NCI-H524 (cell line): ENCODE measurements around the gene EML1.
A peak's percentile ranks its signal among the peaks of the same experiment; 100 is the strongest.

Experiments
- DNase-seq, 2 experiments: peaks; one replicate each; lab custom pipeline; 2025; lab: John Stamatoyannopoulos, UW

EML1 gene

DNA sequence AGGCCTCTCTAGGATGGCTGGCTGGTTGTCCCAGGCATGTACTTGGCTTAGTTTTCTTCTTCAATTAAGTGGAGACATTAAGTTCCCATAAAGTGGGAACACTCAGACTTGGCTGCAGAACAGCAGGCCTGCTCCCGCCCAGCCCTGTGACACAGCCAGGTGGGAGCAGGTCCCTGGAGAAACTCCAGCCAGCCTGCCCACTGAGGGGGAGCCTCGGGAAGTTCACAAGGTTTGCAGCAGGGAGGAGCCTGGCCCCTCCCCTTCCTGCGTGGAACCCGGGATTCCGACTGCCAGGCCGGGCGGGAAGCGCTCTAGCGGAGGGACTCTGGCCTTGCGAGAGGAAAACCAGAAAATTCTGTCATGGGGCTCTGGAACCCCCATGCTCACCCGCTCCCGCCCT lies 173.7 kb downstream of the EML1 start:
- DNase-seq: no peak

DNA sequence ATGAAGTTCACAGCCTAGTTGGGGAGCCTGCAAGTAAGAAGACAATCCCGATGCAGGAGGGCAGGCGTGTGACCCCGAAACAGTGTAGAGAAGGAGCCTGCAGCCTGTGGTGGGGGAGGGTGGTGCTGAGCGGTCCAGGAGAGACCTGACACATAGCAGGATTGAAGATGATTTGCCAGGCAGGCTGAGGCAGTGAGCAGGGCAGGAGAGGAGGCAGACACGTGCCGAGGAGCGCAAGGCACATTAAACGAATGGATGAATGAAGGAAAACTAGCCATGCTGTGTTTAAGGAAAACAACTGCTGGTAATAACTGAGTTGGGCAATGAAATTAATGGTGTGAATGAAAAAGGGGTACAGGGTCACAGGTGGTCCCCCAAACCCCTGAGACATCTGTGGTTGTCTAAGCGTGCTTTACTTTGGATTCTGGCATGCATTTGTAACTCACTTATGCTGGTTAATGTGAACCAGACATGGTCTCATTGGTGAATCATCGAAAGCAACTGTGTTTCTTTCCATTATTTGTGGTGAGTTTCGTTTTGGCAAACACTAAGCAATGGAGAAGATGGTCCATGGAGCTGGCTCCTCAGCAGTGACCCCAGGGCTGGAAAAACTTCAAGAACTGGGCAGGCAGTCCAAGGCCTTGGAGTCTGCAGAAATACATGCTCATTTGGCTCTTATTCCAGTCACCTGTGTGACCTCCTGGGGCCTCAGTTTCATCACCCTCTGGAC lies 175.1 kb downstream of the EML1 start:
- no peak for DNase-seq

DNA sequence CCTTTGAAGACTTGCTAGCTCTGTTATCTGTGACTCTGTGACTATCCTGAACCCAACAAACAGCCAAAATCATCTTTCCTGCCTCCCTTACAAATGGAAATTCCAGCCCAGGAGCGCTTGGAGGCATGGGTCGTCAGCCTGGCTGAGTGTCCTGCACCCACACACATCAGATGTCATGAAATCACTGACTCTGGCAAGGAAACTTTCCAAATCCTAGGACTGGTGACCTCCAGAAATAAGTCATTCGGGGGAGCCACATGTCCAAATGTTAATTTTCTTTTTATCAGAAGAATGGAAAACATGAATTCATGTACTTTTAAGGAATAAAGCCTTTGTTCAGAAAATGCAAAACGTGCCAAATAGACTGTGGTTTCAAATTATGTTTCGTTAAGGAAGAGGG lies 175.7 kb downstream of the EML1 start:
- DNase-seq: no peak

DNA sequence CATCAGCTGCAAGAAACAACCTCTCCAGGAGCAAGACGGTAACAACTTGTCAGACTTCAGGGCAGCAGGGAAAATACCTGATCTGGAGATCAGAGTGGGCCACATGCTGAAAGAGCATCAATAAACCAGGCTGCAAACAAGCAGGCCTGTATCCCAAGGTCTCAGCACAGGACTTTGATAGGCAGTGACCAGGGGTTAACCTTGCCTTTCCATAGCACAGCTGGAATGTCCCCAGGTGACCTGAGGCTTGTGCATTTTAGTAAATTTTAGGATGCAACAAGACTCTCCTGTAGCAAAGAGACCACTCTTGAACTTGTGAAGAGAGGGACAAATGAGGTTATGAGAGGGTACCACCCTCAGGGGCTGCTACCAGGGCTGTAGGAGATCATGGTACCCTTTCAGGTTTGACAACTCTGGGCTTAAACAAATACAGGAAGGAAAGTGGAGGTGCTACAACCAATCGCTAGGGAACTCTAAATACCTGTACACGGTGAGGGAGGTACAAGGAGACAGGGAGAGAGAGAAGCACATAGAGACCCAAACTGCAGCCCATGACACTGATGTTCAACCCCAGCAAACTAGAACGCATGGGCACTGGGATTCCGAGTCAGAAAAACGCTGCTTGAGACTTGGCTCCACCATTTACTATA lies 176.6 kb downstream of the EML1 start:
- DNase-seq: no peak

DNA sequence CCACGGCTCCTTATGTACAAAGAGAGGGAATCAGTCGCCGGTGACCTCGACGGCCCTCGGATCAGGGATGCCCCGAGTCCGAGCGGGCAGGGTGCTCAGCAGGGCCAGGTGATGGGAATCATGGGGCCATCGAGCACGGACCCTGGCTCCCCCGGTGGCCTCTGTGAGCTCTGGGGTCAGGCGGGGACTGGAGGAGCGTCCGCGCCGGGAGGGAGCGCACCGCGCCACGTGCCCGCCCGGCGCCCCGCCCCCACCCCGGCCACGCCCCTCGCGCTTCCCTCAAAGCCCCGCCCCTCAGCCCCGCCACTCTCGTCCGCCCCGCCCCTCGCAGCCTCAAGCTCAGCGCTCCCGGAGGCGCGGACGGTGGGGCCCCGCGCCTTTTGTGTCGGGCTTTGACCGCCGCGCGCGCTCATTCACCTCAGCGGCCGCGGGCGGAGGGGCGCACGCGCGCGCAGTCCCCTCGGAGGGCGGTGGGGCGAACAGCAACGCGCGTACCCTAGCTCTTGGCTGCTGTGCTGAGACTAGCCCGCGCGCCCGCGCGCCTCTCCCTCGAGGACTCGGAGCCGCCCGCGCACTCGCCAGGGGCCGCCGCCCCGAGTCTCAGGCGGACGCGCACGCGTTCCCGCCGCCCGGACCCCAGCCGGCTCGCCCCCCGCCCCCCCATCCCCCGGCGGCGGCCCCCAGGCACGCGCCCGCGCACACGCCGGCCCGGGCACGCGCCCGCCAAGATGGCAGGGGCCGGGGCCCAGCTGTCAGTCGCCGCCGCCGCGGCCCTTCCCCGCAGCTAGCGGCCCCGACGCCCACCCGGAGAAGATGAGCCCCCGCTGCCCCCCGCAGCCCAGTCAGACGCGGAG lies 178.1 kb downstream of the EML1 start:
- DNase-seq: peak; percentile 89 to 94

DNA sequence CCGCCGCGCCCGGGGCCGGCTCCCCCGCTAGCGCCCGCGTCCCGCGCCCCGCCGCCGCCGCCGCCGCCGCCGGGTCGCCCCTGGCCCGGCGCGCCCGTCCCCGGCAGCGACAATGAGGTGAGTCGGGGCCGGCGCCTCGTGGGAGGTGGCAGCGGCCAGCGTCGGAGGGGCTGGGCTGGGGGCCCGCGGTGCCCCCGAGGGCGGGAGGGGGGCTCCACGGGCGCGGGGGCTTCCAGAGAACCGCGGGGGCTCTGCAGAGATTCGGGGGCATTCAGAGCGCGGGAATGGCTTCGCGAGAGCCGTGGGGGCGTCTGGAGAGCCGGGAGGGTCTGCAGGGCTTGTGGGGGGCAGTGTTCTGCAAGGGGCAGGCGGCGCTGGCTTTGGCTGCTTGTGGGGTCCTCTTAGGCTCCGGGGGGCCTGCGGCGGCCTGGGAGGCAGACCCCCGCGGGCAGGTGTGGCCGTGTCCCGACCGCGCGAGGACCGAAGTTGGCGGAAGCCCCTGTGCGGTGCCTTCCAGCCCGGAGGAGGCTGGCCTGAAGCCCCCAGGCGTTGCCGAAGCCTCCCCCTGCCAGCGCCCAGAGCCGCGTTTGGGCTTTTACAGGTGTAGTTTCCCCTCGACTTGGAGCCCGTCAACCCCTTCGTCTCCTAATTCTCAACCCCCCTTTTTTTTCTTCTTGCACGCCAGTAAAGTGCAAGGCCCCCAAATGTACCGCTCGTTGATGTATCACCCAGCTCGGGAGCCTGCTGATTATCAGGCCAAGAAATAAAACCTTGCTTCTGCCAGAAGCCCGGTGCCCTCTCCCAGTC lies 178.9 kb downstream of the EML1 start:
- peak; percentile 31 to 56 for DNase-seq

DNA sequence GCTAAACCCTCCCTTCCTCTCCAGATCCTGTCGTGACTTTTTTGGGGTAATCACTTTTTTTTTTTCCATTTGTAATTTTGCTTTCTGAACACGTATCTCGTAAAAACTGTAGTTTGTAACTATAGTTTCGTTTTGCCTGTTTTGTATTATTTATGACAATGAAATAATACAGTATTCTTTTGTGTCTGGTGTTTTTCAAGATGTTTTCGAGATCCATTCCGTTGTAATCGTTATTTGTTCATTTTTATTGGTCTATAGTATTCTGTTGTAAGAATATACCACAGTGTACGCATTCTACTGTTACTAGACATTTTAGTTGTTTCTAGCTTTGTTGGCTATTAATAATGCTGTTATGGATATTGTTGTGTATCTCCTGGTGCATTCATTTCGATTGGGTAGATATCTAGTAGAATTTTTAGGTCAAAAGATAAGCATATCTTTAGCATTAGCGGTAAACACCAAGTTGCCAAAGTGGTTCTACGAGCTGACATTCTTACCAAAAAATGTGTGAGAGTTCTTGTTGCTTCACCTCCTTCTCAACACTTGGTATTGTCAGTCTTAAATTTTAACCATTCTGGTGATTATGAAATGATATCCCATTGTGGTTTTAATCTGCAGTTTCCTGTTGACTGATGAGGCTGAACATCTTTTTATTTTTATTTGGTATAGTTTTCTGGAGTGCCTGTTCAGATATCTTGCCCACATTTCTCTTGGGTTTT lies 179.7 kb downstream of the EML1 start:
- DNase-seq: no peak

DNA sequence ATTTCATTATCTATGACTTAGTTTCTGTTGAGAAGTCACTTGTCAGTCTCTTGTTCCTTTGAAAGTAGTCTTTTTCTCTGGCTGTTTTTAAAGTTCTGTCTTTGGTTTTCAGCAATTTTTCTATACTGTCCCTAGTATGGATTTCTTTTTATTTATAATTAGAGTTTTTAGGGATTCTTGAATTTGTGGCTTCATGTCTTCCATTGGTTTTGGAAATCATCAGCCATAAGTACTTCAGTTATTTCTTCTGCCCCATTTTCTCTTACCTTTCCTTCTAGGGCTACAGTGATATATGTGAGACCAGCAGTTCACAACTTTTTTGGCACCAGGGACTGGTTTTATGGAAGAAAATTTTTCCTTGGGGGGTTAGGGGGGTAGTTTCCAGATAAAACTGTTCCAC lies 182.0 kb downstream of the EML1 start:
- no peak for DNase-seq

DNA sequence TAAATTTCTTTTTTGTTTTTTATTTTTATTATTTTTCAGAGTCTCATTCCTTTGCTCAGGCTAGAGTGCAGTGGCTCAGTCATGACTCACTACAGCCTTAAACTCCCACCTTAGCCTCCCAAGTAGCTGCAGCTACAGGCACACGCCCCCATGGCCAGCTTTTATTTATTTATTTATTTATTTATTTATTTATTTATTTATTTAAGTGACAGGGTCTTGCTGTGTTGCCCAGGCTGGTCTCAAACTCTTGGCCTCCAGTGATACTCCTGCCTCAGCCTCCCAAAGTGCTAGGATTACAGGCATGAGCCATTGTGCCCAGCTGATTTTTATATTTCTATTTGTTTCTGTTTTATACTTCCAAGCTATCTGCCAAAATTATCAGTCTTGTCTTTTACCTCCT lies 182.8 kb downstream of the EML1 start:
- no peak for DNase-seq

DNA sequence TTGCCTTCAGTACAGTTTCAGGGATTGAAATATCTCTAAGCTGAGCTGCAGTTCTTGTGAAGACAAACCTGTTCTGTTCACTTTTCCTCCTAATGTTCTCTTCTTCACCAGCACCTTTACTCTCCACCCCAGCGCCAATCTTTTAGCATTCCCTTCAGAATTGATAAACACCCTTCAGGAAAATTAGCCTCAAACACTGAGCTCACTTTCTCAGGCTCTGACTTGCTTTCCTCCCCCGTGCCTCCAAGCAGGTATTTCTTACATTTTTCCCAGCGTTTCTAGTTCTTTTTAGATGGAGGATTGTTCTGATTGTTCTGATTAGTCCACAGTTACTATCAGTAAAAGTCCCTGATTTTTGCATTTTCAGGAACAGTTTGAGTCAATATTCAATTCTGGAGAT lies 183.5 kb downstream of the EML1 start:
- no peak for DNase-seq

DNA sequence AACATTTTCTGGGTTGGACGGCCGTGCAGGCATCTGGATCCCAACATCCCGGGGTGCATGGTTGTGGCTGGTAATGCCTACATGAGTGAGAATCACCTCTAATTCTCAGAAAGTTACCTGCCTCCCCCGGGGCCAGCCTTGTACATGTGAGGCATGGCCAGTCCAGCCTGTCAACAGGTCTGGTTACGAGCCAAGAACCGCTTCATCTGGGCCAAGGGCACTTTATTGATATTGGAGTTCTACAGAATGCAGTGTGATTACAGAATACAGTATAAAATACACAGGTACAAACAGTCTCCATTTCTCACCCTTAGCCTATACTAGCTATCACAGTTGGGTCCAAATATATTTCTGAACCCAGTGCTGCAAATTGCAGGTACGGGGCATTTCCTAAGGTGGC lies 187.1 kb downstream of the EML1 start:
- DNase-seq: no peak

DNA sequence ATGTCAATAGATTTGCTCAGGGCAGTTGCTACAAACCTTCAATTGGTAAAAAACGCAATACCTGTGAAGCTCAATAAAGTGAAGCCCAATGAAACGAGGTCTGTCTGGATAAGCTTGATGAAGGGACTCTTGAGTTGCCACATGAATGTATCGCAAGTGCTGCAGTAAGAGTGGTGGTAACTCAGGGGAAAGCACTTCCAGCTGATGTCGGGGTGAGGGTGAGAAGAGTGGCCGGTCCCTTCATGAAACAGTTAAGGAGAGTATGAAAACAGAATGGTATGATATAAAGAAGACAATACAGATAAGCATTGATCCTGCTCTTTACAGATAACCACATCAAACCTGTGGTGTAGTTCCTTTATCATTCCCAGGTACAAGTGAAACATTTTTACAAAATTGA lies 188.6 kb downstream of the EML1 start:
- no peak for DNase-seq

DNA sequence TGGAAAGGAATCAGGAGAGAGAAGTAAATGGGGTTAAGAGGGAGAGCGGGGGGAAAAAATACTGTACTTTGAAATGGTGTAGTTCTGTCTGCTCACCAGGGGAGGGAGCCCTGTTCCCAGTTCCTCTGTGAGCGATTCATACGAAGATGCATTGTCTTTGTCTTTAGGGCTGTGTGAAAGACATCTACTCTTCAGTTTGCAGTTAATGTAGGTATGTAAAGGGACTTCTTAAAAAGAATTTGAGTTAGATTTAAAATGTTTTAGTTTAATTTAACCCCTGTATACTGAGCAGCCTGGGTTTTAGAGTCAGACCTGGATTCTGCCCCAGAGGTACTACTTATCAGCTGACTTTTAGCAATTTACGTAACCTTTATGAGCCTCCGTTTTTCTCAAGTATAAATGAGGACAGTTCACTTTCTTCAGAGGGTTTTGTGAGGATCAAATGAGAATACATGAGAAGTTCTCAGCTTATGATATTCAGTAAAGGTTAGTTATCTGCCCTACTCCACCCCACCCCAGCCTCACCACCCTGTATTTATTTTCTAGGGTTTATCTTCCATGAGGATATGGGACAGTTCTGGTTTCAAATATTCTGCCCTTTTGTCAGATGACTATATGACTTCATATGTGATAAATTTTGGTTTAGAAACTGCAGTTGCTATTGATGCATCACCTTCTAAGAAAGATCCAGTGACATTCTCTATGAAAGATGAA lies 189.5 kb downstream of the EML1 start:
- peak; percentile 40 to 68 for DNase-seq

DNA sequence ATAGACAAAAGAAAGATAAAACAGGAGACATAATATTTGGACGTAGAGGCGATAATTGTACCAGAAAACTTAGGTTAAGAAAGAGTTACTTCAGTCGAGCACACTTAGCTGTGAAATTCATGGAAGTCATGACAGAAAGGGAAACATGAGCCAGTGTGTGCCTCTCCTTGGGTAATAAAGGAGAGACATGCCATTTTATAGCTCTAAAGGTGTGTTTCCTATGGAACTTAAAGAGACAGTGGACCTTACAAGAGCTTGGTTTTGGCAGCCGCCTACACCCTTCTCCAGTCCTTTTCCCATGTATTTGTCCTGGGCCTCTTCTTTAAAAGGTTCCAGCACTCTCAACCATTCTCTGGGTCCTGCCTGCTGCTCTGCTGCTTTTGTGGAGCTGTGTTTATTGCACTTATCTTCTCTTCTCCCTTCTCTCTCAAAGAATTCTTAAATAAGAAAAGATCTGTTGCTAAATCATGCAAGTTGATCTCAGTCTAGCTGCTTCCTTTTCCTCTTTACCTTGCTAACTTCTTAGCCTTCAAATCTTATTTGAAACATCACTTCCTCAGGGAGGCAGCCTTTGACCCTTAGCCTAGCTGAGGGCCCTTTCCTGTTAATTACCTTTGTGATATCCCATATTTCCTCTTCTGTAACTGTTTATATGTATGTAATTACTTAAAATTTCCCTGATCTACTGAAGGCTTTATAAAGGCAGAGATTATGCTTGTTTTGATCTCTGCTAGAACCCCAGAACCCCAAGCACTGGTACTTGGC lies 190.2 kb downstream of the EML1 start:
- no peak for DNase-seq

DNA sequence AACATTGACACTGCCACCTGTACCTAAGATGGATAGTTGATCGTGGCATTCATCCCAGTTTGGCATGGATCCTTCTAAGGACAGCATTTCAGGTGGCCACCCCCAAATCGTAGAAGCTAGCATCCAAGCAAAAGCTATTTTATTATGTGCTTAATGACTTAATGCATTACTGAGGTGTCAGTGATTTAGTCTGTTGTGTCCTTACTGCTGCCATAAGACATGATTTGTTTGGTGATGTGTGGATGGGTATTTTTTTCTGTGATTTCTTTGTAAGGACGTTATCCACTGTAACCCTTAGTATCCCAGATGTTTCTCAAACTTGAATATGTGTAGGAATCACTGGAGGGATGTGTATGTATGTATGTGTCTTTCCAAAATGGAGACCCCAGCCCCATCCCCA lies 190.8 kb downstream of the EML1 start:
- DNase-seq: no peak

DNA sequence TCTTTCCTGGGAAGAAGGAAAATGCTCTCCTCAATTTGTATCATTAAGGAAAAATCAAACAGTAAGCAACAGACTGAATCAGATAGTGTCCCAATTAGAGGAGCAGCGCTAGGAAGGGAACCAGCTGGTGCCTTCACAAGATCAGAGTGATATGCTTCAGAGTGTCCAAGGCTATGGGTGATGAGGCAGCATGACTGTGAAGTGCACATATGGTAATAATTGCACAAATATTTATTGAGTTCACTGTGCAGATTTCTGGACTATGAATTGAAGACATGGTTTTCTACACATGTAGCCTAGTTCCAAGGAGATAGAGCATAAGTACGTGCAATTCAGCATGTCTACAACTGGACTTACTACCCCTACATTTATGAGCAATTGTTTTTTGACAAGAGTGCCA lies 193.2 kb downstream of the EML1 start:
- DNase-seq: peak in 1 of 2 experiments; percentile 50

DNA sequence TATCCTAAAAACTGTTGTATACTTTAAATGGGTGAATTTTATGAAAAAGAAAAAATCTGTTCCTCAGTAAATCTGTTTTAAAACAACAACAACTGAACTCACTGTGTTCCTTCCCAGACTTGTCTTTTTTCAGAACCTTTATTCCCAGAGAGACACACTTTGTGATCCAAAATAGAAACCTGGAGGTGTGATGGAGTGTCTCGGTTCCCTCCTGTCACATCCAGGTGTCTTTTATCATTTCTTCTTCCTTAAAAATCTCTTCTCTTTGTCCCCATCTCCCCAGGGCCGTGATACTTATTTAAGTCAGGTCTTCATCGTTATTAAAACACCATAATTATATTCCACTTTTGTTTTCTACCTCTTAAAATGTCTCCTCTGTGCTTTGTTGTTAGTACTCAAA lies 195.8 kb downstream of the EML1 start:
- DNase-seq: no peak

DNA sequence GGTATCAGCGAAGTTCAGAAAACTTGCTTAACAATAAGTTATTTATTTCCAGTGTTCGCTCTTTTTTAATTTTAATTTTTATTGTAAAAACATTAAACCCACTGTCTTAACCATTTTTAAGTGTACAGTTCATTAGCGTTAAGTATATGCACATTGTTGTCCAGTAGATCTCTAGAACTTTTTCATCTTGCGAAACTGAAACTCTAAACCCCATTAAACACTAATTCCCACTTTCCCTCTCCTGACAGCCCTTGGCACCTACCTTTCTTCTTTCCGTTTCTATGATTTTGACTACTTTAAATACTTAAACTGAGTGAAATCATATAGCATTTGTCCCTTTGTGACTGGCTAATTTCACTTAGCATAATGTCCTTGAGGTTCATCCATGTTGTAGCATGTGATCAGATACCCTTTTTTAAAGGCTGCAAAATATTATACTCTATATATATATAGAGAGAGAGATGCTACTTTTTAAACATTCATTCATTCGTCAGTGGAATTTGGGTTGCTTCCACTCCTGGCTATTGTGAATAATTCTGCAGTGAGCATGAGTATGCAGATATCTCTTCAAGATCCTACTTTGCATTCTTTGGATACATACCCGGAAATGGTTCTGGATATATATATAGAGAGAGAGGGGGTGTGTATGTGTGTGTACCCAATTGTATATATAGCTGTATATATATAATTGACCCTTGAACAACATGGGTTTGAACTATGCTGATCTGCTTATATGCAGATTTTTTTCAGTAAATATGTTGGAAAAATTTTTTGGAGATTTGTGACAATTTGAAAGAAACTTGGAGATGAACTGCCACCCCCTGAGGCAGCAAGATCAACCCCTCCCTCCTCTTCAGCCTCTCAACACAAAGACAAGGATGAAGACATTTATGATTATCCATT lies 197.3 kb downstream of the EML1 start:
- no peak for DNase-seq

DNA sequence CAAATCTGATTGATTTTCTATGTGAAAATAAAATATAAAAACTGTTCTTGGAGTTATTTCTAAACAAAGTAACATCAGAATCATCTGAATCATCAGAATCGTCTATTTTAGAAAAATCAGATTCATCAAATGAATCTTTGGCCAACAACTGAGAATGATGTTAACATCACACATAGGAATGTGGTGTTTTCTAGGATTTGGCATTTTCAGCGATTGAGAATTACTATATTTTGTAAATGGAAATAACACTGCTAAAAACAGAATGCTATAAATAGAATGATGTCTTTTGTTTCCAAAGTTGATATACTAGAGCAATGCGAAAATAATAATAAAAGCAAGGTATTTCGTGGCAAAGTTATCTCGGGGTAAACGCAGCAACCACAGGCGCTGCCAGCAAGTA lies 198.1 kb downstream of the EML1 start:
- no peak for DNase-seq
